Thoracic aorta (tissue), 2 donors: ENCODE measurements around the gene NRL. TPM values are rescaled to one million over a fixed set of nuclear protein-coding genes. Genes with fewer than 3 reads are reported as not detected.

Experiments
- ATAC-seq: fragments of 150-250 bp; one replicate; pipeline ENCODE4 v1.8.0; 2017; ENCODE audit warnings: low read depth; ENCODE audit not compliant: insufficient number of reproducible peaks, low FRiP score
- DNase-seq: peaks from one replicate; pipeline ENCODE4 v3.0.0-alpha.2; 2020; ENCODE audit warnings: low spot score
- H3K27ac ChIP-seq, 2 donors: fragments of 200-600 bp; sonication (generic); 1 replicate in 1 of 2; 2 replicates in 1 of 2; pipeline ENCODE4 v1.5.1; 2016; ENCODE audit warnings: mild to moderate bottlenecking in 2 of 2, moderate library complexity in 2 of 2
- H3K27me3 ChIP-seq: fragments of 200-600 bp; sonication (generic); replicated peaks from 2 replicates; pipeline ENCODE4 v1.6.0; 2016; ENCODE audit warnings: mild to moderate bottlenecking; ENCODE audit not compliant: insufficient read depth
- H3K36me3 ChIP-seq: fragments of 200-600 bp; sonication (generic); one replicate; pipeline ENCODE4 v1.5.1; 2016
- H3K4me1 ChIP-seq, 2 donors: fragments of 200-600 bp; sonication (generic); 1 replicate in 1 of 2; 2 replicates in 1 of 2; pipeline versions ENCODE4 v1.5.1 to v1.6.0; 2016; ENCODE audit warnings: low read depth in 2 of 2, mild to moderate bottlenecking in 1 of 2; ENCODE audit not compliant: control insufficient read depth in 1 of 2
- H3K4me3 ChIP-seq: fragments of 200-600 bp; sonication (generic); 2 replicates; pipeline ENCODE4 v1.5.1; 2016; ENCODE audit warnings: mild to moderate bottlenecking
- H3K9me3 ChIP-seq: fragments of 200-600 bp; sonication (generic); 2 replicates; pipeline ENCODE4 v1.5.1; 2016
- CTCF ChIP-seq: fragments of 200-600 bp; sonication (generic); IDR thresholded peaks from one replicate; pipeline ENCODE4 v1.5.1; 2019; ENCODE audit warnings: antibody characterized with exemption
- total RNA-seq, 2 donors: library from RNA; depleted of rRNA; stranded (reverse); fragments of >200 nt; gene quantifications; one replicate each; pipeline versions ENCODE4 v1.1.0 to v1.2.3, GENCODE V29; 2016

The NRL gene
- total RNA-seq, 2 donors from 2014 or later = 0.92 to 6.1 TPM

- H3K27me3 ChIP-seq = no peaks in the 10 kb centered on the region
- H3K36me3 ChIP-seq = no peaks in the 10 kb centered on the region
- no peak overlapping the region for H3K4me3 ChIP-seq
- ATAC-seq = no peak
- no peak for TF ChIP-seq CTCF
- H3K4me1 ChIP-seq = no peaks in the 10 kb centered on the region
- no peak for DNase-seq
- H3K9me3 ChIP-seq = no peaks in the 10 kb centered on the region
- H3K27ac ChIP-seq = no peak overlapping the region
These were observed 12.2 kb downstream of the NRL start for GRCh38 chr14:24102357-24103048.

- no peaks in the 10 kb centered on the region for H3K27me3 ChIP-seq
- no peak for ATAC-seq
- no peak for DNase-seq
- H3K4me1 ChIP-seq = no peaks in the 10 kb centered on the region
- no peak for TF ChIP-seq CTCF
- no peak overlapping the region for H3K4me3 ChIP-seq
- H3K36me3 ChIP-seq = no peaks in the 10 kb centered on the region
- H3K9me3 ChIP-seq = no peaks in the 10 kb centered on the region
- H3K27ac ChIP-seq = no peak overlapping the region
These were observed 13.7 kb downstream of the NRL start for GRCh38 chr14:24100982-24101494.

GRCh38 chr14:24100197-24100981 lies 14.4 kb downstream of the NRL start:
- Histone ChIP-seq H3K4me3 (no peak overlapping the region), H3K27me3 (no peaks in the 10 kb centered on the region), H3K9me3 (no peaks in the 10 kb centered on the region), H3K36me3 (no peaks in the 10 kb centered on the region), H3K4me1 (peaks cover 0 to 5% of the 10 kb centered on the region in 2 donors), H3K27ac (no peak overlapping the region)
- no peak for DNase-seq
- ATAC-seq = no peak
- no peak for TF ChIP-seq CTCF

GRCh38 chr14:24098927-24099813 lies 15.6 kb downstream of the NRL start:
- Histone ChIP-seq H3K36me3 (no peaks in the 10 kb centered on the region), H3K4me1 (peaks cover 0 to 11% of the 10 kb centered on the region in 2 donors), H3K27ac (no peak overlapping the region), H3K27me3 (no peaks in the 10 kb centered on the region), H3K4me3 (no peak overlapping the region), H3K9me3 (no peaks in the 10 kb centered on the region)
- TF ChIP-seq CTCF = no peak
- no peak for DNase-seq
- no peak for ATAC-seq
